Fibroblast of mammary gland (primary cell): Measurements from ENCODE around the gene PIEZO2.
"Not testable (repeated sequence)": the region's sequence is repeated elsewhere in the genome, so short reads cannot be mapped to it uniquely, and the experiment has no call there.

ENCODE experiments used
- DNase-seq: peaks from one replicate; pipeline ENCODE4 v3.0.0-alpha.2; 2010; ENCODE audit warnings: low read depth
- H3K4me3 ChIP-seq: 2 replicates; pipeline ENCODE4 v1.5.1; 2011; ENCODE audit warnings: low read depth, mild to moderate bottlenecking, low read length, moderate library complexity; ENCODE audit not compliant: control insufficient read depth
- CTCF ChIP-seq: conservative IDR thresholded peaks from 2 replicates; pipeline ENCODE4 v1.5.1; 2011; ENCODE audit warnings: low read depth, low read length, inconsistent platforms; ENCODE audit not compliant: control insufficient read depth, insufficient read depth

The PIEZO2 gene

GRCh38 chr18:11175266-11175979, 26.1 kb upstream of the PIEZO2 start:
- no peak for TF ChIP-seq CTCF
- no peak overlapping the region for H3K4me3 ChIP-seq
- DNase-seq = peak; percentile 43

GRCh38 chr18:11174179-11174578, 24.8 kb upstream of the PIEZO2 start:
- not testable (repeated sequence) for DNase-seq, H3K4me3 ChIP-seq

- TF ChIP-seq CTCF = no peak
- H3K4me3 ChIP-seq = no peak overlapping the region
- peak; percentile 28 for DNase-seq
Observed at GRCh38 chr18:11167778-11168177, 18.4 kb upstream of the PIEZO2 start.

GRCh38 chr18:11165952-11166351, 16.6 kb upstream of the PIEZO2 start:
- no peak for TF ChIP-seq CTCF
- DNase-seq = no peak
- H3K4me3 ChIP-seq = no peak overlapping the region

GRCh38 chr18:11165138-11165537, 15.8 kb upstream of the PIEZO2 start:
- no peak for TF ChIP-seq CTCF
- no peak overlapping the region for H3K4me3 ChIP-seq
- no peak for DNase-seq

GRCh38 chr18:11163665-11164064, 14.3 kb upstream of the PIEZO2 start:
- no peak overlapping the region for H3K4me3 ChIP-seq
- DNase-seq = no peak
- no peak for TF ChIP-seq CTCF

- no peak for DNase-seq
- H3K4me3 ChIP-seq = no peak overlapping the region
- TF ChIP-seq CTCF = no peak
Observed at GRCh38 chr18:11162889-11163288, 13.5 kb upstream of the PIEZO2 start.
